Lower leg skin (tissue), 3 donors: ENCODE measurements around the gene CCDC88B.

ENCODE experiments used
- CTCF ChIP-seq, 3 donors: fragments of 450-650 bp; IDR thresholded peaks; one replicate each; pipeline ENCODE4 v1.5.1; 2016; ENCODE audit warnings: antibody characterized with exemption in 3 of 3, mild to moderate bottlenecking in 3 of 3, moderate library complexity in 2 of 3
- POLR2A ChIP-seq, 2 donors: fragments of 450-650 bp; IDR thresholded peaks; one replicate each; pipeline ENCODE4 v1.6.1; 2016 to 2017; ENCODE audit warnings: antibody characterized with exemption in 2 of 2, mild to moderate bottlenecking in 1 of 2, moderate library complexity in 1 of 2

- TF ChIP-seq CTCF (IDR thresholded peaks at IDR 0.05) (no peak), POLR2A (IDR thresholded peaks at IDR 0.05) (no peak)
Observed at GRCh38 chr11:64387916-64388315, 47.9 kb downstream of the CCDC88B start.
